Gastroesophageal sphincter (tissue), 4 donors: ENCODE results near the gene BMPR1A. TPM values are rescaled to one million over a fixed set of nuclear protein-coding genes. Genes with fewer than 3 reads are reported as not detected.
"Not testable (repeated sequence)": the region's sequence is repeated elsewhere in the genome, so short reads cannot be mapped to it uniquely, and the experiment has no call there.

Experiments
- ATAC-seq: fragments of 150-250 bp; one replicate; pipeline ENCODE4 v1.9.1; 2016; ENCODE audit warnings: mild to moderate bottlenecking, moderate library complexity
- H3K27ac ChIP-seq, 4 donors: fragments of 200-600 bp; sonication (generic) in 3 of 4; 1 replicate in 3 of 4; 2 replicates in 1 of 4; pipeline ENCODE4 v1.5.1; 2016 to 2019
- H3K27me3 ChIP-seq: fragments of 200-600 bp; sonication (generic); one replicate; pipeline ENCODE4 v1.5.1; 2019
- H3K36me3 ChIP-seq, 2 donors: fragments of 200-600 bp; sonication (generic); one replicate each; pipeline ENCODE4 v1.5.1; 2019; ENCODE audit warnings: control low read depth in 1 of 2
- H3K4me1 ChIP-seq, 3 donors: fragments of 200-600 bp; sonication (generic); 1 replicate in 2 of 3; 2 replicates in 1 of 3; pipeline ENCODE4 v1.5.1; 2016 to 2019; ENCODE audit warnings: control low read depth in 2 of 3
- H3K4me3 ChIP-seq, 2 donors: fragments of 200-600 bp; sonication (generic); one replicate each; pipeline ENCODE4 v1.5.1; 2019; ENCODE audit warnings: mild to moderate bottlenecking in 1 of 2, moderate library complexity in 1 of 2
- H3K9me3 ChIP-seq, 3 donors: fragments of 200-600 bp; sonication (generic); one replicate each; pipeline ENCODE4 v1.5.1; 2017 to 2019; ENCODE audit warnings: control low read depth in 2 of 3
- EP300 ChIP-seq: sonication (generic); formaldehyde crosslinking; IDR thresholded peaks from one replicate; pipeline ENCODE4 v1.6.1; 2017; ENCODE audit warnings: antibody characterized with exemption, mild to moderate bottlenecking
- POLR2A ChIP-seq, 2 donors: fragments of 450-650 bp; IDR thresholded peaks; one replicate each; pipeline ENCODE4 v1.6.1; 2017; ENCODE audit warnings: antibody characterized with exemption in 2 of 2, mild to moderate bottlenecking in 2 of 2, moderate library complexity in 1 of 2
- POLR2AphosphoS5 ChIP-seq: sonication (generic); formaldehyde crosslinking; IDR thresholded peaks from one replicate; pipeline ENCODE4 v1.6.1; 2017; ENCODE audit warnings: antibody characterized with exemption
- WGBS, 2 donors: methylation state at CpG; one replicate each; pipeline ENCODE4 v1.1.5; 2018; ENCODE audit warnings: low coverage in 1 of 2; 5-methylcytosine and 5-hydroxymethylcytosine counted together
- total RNA-seq, 4 donors: library from RNA; depleted of rRNA; stranded (reverse); fragments of >200 nt; gene quantifications; one replicate each; pipeline ENCODE4 v1.1.0, GENCODE V29; 2016
- TF ChIP-seq, protein P1 (sequence below), 4 experiments: fragments of 200-600 bp in 2 of 4; fragments of 450-650 bp in 2 of 4; sonication (generic) in 1 of 4; IDR thresholded peaks; one replicate each; pipeline ENCODE4 v1.5.1; 2017 to 2019; ENCODE audit warnings: antibody characterized with exemption in 4 of 4, mild to moderate bottlenecking in 2 of 4, moderate library complexity in 2 of 4

BMPR1A gene
- total RNA-seq, 4 donors from 2014 or later = 91.5 to 121 (median 117) TPM

DNA sequence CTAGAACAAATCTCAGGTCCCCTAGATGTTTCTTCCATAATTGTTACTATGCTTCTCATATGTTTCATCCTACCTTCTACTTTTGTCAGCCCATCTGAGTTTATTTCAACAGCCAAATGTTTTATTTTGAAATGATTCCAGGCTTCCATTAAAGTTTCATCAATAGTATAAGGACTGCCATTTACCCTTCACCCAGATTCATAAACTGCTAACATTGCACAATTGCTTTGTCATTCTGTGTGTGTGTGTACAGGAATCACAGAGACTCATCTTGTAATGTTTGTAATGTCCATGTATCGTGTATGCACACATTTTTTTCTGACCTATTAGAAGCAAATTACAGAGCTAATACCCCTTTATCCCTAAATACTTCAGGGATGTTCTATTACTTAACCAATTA lies 175.5 kb downstream of the BMPR1A start:
- no peaks in the 10 kb centered on the region for H3K27me3 ChIP-seq
- H3K27ac ChIP-seq = peak overlapping the region in 3 of 4 donors; percentile 12 to 59 (median 54)
- H3K4me3 ChIP-seq = no peak overlapping the region
- ATAC-seq = peak; percentile 58
- H3K9me3 ChIP-seq = no peaks in the 10 kb centered on the region
- H3K36me3 ChIP-seq = peaks cover 0 to 51% of the 10 kb centered on the region in 2 donors
- no peak for TF ChIP-seq EP300
- TF ChIP-seq, protein P1, sequence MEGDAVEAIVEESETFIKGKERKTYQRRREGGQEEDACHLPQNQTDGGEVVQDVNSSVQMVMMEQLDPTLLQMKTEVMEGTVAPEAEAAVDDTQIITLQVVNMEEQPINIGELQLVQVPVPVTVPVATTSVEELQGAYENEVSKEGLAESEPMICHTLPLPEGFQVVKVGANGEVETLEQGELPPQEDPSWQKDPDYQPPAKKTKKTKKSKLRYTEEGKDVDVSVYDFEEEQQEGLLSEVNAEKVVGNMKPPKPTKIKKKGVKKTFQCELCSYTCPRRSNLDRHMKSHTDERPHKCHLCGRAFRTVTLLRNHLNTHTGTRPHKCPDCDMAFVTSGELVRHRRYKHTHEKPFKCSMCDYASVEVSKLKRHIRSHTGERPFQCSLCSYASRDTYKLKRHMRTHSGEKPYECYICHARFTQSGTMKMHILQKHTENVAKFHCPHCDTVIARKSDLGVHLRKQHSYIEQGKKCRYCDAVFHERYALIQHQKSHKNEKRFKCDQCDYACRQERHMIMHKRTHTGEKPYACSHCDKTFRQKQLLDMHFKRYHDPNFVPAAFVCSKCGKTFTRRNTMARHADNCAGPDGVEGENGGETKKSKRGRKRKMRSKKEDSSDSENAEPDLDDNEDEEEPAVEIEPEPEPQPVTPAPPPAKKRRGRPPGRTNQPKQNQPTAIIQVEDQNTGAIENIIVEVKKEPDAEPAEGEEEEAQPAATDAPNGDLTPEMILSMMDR (IDR thresholded peaks at IDR 0.05) = no peak
- peak; percentile 60 for TF ChIP-seq POLR2AphosphoS5
- no peak for TF ChIP-seq POLR2A (IDR thresholded peaks at IDR 0.05)
- WGBS, 2 donors = 33 to 62% methylated on average over 1 of the region's 1 CpG
- peaks cover 0 to 53% (median 0%) of the 10 kb centered on the region in 3 donors for H3K4me1 ChIP-seq

DNA sequence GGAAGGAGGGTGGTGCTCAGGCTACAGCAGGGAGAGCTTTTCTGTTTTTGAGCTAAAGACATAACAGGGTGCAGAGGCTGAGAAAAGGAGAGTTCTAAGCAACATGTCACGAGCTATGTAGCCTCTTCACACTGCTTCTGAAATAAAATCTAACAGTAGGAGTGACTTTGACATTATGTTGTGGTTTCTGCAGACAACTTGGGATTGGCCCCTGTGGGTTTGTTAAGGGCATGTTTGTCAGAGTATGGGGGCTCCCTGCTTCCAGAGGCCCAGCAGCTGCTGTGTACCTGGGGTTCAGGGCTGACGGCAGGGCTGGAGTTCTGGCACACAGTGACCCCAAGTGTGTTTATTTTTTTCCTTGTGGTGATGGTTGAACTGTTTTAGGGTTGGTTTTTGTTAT lies 176.3 kb downstream of the BMPR1A start:
- TF ChIP-seq EP300 (no peak), POLR2AphosphoS5 (no peak), POLR2A (IDR thresholded peaks at IDR 0.05) (no peak)
- TF ChIP-seq, protein P1 (IDR thresholded peaks at IDR 0.05) = no peak
- 80% methylated on average over 2 of the region's 2 CpGs; no CpG with 5 or more reads in 1 of the 2 donors for WGBS, 2 donors
- Histone ChIP-seq H3K36me3 (peaks cover 0 to 52% of the 10 kb centered on the region in 2 donors), H3K4me3 (no peak overlapping the region), H3K27me3 (no peaks in the 10 kb centered on the region), H3K4me1 (peaks cover 0 to 51% (median 0%) of the 10 kb centered on the region in 3 donors), H3K27ac (peak overlapping the region in 3 of 4 donors; percentile 12 to 59 (median 54)), H3K9me3 (no peaks in the 10 kb centered on the region)
- ATAC-seq = no peak

DNA sequence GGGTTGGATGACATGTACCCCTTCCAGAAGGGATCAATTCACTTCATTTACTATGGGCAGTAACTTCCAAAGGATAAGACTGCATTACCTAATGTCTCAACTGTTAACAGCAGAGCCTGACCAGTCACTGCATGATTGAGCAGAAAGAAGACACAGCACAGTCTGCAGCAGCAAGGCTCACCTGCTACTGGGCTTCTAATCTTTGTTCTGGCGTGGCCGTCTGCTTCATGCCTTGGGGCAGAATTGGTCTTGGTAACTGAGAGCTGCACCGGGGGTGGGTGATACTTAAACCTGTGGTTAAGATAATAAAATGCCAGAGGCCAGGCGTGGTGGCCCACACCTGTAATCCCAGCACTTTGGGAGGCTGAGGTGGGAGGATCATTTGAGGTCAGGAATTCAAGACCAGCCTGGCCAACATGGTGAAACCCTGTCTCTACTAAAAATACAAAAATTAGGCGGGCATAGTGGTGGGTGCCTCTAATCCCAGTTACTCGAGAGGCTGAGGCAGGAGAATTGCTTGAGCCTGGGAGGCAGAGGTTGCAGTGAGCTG lies 177.8 kb downstream of the BMPR1A start:
- WGBS, 2 donors = 91 to 100% methylated on average over 1 to 4 of the region's 6 CpGs
- H3K4me3 ChIP-seq, H3K9me3 ChIP-seq, ATAC-seq, H3K27ac ChIP-seq, H3K27me3 ChIP-seq: not testable (repeated sequence)
- H3K36me3 ChIP-seq = peaks cover 0 to 46% of the 10 kb centered on the region in 2 donors
- H3K4me1 ChIP-seq = peaks cover 0 to 53% (median 0%) of the 10 kb centered on the region in 3 donors

DNA sequence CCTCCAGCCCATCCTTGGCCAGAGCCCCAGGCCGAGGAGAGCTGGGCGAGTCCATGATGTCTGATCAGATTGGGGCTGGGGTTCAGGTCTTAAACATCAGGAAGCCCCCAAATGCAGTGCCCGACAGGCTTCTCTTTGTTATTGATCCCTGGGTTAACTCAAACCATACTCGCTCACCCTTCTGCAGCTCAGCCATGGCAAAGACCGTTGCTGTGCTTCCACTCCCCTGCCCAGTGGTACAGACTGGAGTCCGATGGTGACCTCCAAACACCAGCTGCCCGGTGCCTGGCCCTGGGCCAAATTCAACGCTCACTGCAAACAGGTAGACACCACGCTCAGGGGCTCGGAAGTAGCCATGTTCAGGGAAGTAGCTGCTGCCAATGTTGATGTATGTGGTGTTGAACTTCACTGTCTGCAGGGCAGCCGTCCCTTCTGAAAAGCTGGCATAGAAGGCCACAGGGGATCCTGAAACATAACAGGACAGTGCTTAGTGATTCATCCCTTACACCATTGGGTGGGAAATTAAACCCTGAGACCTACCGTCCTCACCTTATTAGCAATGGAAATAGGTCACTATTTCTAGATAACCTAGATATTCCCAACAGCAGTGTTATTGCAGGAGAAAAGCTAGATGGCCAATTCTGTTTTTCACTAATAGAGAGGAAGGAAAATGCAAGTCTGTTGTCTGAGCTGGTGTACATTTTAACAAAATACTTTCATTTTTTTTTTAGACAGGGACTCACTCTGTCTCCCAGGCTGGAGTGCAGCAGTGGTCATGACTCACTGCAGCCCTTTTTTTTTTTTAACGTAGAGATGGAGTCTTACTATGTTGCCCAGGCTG lies 180.5 kb downstream of the BMPR1A start:
- WGBS, 2 donors = 23 to 74% methylated on average over 3 to 6 of the region's 13 CpGs
- peaks cover 0 to 27% of the 10 kb centered on the region in 2 donors for H3K36me3 ChIP-seq
- no peaks in the 10 kb centered on the region for H3K27me3 ChIP-seq

DNA sequence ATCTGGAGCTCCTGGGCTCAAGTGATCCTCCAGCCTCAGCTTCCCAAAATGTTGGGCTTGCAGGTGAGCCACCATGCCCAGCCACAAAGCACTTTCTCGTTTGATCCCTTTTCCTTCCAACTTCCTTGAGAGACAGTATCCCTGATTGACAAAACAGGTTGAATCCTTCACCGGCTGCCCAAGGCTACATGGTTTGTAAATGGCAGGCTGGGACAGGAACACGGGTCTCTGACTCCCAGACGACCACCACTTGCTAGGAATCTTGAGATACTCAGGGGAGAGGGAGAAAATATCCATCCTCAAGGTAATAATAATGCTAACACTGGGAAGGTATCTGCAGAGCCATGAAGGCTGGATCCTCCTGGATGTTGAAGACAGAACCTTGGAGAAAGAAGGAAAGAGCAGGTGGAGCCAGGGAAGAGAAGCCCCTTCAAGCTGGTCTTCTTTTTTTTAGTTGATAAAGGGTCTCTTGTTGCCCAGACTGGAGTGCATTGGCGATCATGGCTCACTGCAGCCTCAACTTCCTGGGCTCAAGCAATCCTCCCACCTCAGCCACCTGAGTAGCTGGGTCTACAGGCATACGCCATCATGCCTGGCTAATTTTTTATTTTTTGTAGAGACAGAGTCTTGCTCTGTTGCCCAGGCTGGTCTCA lies 181.2 kb downstream of the BMPR1A start:
- H3K36me3 ChIP-seq = peaks cover 0 to 31% of the 10 kb centered on the region in 2 donors
- H3K27ac ChIP-seq = peak overlapping the region in 1 of 4 donors; percentile 33
- no peaks in the 10 kb centered on the region for H3K9me3 ChIP-seq
- ATAC-seq = no peak
- 66 to 93% methylated on average over 3 to 5 of the region's 6 CpGs for WGBS, 2 donors
- H3K4me3 ChIP-seq = no peak overlapping the region
- TF ChIP-seq POLR2A (IDR thresholded peaks at IDR 0.05) (no peak), POLR2AphosphoS5 (no peak), EP300 (no peak)
- TF ChIP-seq, protein P1 (IDR thresholded peaks at IDR 0.05) = no peak
- H3K27me3 ChIP-seq = no peaks in the 10 kb centered on the region
- peaks cover 0 to 42% (median 3%) of the 10 kb centered on the region in 3 donors for H3K4me1 ChIP-seq

More for the DNA sequence above, 180.5 kb downstream of the BMPR1A start:
- no peak overlapping the region for H3K4me3 ChIP-seq
- H3K9me3 ChIP-seq = no peaks in the 10 kb centered on the region
- no peak for ATAC-seq
- TF ChIP-seq POLR2AphosphoS5 = no peak
- TF ChIP-seq, protein P1 (IDR thresholded peaks at IDR 0.05) = no peak
- TF ChIP-seq EP300 = no peak
- TF ChIP-seq POLR2A (IDR thresholded peaks at IDR 0.05) = no peak
- peak overlapping the region in 3 of 4 donors; percentile 8 to 40 (median 33) for H3K27ac ChIP-seq
- H3K4me1 ChIP-seq = peaks cover 0 to 42% (median 3%) of the 10 kb centered on the region in 3 donors
